ENCODE measurements around the gene TAF1C. TPM values are rescaled to one million over a fixed set of nuclear protein-coding genes. Genes with fewer than 3 reads are reported as not detected.
A peak's percentile ranks its signal among the peaks of the same experiment; 100 is the strongest.

Gene TAF1C
- total RNA-seq, 1 donor = 45.5 TPM

DNA sequence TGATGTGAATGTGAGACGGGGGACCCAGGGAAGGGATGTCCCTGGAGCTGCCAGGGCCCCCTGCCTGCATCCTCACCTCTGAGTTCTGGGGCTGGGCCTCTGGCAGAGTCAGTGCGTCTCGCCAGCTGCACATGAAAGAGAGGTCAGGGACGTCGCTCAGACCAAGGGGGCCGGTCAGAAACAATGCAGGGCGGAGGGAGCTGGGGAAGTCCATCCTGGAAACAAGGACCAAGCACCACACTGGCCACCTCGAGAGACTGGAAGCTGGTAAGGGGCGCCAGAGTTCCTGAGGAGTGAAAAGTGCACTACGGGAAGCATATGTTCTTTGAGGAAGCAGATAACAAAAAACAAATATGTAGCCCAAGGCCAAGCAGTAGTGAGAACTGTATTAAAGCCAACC is 2.1 kb downstream of the TAF1C start:
- no peak for DNase-seq (ENCODE audit: low read depth in 2 of 3, low spot score in 2 of 3)

DNA sequence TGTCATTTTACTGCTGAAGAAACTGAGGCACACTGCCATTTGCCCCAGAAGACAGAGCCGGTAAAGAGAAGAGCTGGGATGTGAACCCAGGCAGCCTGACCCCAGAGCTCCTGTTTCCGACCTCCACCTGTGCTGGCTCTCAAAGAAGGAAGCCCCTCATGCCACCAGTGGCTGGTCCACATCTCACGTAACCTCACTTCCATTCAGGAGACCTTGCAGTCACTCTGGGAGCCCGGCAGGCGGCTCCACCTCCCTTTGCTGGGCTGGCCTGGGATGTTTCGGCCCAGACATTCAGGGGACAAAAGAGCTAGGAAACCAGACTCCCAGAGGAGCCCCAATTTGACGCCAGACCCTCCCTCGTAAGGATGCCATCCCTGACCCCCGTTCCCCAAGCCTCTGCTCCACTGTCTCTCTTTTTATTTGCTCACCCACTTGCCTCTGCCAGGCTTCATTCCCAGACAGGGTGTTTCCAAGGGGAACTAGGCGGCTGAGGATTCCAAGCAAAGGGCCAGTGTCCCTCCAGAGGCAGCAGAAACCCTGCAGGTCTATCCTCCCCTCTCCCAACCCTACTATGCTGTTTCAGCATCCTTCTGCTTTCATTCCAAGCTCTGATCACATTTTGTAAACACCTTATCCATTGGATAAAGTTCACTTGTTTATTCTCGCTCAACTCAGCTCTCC is 2.8 kb downstream of the TAF1C start:
- no peak for DNase-seq (ENCODE audit: low read depth in 2 of 3, low spot score in 2 of 3)

- no peak for DNase-seq (ENCODE audit: low read depth in 2 of 3, low spot score in 2 of 3)
These were observed 3.3 kb downstream of the TAF1C start for GRCh38 chr16:84183572-84183875.

DNA sequence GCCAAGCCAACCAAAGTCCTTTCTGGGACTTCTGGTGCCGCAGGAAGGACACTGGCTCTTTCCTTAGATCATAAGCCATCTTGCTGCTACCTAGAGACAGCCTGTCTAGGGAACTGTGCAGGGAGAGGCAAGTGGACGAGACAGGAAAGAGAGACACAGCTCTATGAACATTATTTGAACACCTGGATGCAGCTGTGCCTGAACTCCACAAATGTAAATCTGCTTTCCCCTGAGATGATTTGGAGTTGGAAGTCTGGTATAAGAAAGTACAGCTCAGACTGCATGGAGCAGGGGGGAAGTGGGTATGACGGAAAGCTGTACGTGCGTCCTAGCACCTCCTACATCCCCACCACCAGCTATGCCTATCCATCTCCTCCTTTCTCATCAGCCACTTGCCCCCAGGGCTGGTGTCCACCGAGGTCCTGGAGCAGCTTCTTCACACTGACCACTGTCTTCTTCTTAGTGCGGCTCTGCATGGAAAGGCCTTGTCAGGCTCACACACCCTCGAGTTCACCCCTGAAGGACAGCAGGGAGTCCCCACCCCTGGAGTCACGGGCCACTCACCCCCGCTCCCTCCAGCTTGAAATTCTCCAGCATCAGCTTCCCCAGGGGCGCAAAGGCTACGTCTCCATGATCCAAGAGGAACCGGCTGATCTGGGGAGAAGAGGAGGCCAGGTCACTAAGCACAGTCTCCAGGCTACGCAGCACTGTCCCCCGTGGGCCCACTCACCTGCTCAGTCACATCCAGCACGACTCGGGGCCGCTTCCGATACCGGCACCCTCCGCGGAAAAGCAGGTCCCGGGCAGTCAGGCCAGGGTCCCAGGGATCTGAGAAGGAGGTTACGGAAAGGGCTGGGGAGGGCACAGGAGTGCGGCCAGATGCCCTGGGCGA is 3.9 kb downstream of the TAF1C start:
- no peak for DNase-seq (ENCODE audit: low read depth in 2 of 3, low spot score in 2 of 3)

DNA sequence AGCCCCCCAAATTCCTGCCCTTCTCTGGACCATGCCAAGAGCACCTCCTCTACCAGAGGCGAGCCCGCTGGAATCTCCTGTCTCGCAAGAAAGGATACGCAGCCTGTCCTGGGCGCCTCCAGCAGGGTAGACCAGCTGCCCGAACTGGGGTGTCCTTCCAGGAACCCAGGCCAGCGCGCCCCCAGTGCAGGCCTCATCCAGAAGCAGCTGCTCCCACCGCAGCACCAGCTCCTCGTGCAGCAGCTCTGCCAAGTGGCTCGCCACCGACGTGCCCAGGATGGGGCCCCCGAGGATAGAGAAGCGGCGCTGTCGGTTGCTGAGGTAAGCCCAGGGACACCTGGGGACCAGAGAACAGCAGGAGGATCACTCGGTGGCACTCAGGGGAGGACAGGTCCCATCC is 4.8 kb downstream of the TAF1C start:
- no peak for DNase-seq (ENCODE audit: low read depth in 2 of 3, low spot score in 2 of 3)

GRCh38 chr16:84181144-84181915 is 5.5 kb downstream of the TAF1C start:
- no peak for DNase-seq (ENCODE audit: low read depth in 2 of 3, low spot score in 2 of 3)

DNA sequence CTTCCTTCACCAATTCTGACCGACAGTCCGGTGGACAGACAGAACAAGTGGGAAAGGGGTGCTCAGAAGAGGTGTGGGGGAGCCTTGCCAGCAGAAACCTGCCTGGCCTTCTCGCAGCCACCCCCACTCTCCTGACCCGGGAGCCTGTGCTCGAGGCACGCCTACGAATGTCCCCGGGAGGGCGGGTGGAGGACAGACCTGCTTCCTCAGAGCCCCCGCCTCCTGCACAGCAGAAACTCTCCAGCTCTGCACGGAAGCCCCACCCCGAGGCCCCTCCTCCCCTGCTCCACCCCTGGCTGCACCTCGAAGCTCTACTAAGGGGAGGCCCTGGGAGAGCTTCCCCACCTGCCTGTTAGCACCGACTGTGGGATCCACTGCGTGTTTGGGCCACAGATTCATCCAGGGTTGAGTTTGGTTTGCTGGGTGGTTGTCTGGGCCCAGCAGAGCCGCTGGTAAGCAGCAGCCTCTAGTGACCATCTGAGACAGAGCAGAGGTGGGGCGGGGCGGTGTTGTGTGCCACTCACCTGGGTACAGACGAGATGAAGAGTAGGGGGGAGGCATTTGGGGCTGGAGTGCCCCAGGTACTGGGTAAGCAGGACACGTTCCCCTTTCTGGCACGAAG is 6.2 kb downstream of the TAF1C start:
- DNase-seq (ENCODE audit: low read depth in 2 of 3, low spot score in 2 of 3) = no peak

GRCh38 chr16:84179612-84180320 is 7.1 kb downstream of the TAF1C start:
- DNase-seq (ENCODE audit: low read depth in 2 of 3, low spot score in 2 of 3) = no peak

- no peak for DNase-seq (ENCODE audit: low read depth in 2 of 3, low spot score in 2 of 3)
These were observed 7.8 kb downstream of the TAF1C start for GRCh38 chr16:84178892-84179611.

DNA sequence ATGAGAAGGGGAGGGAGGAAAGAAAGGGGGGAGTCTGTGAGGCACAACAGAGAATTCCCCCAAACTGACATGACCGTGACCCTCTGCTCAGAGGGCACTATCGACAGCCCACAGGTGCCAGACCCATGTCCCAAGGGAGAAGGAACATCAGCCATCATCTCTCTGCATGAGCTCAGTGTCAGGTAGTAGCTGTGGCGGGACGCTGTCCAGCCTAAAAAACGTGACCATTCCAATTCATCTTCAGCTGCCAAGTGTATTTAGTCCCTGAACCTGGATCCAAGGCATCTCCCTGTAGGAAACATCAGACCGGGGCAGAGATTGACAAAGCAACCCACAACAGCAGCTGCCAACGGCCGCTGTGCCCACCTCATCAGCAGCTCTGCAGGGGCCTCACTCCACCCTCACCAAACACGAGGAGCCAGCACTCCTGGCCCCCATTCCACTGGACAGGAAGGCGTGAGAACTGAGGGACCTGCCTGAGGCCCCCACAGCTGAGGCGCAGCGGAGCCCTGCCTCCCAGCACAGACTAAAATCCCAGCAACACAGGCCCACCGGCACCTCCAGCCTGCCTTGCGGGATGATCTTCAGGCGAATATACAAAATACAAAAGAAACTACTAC is 8.6 kb downstream of the TAF1C start:
- no peak for DNase-seq (ENCODE audit: low read depth in 2 of 3, low spot score in 2 of 3)

DNA sequence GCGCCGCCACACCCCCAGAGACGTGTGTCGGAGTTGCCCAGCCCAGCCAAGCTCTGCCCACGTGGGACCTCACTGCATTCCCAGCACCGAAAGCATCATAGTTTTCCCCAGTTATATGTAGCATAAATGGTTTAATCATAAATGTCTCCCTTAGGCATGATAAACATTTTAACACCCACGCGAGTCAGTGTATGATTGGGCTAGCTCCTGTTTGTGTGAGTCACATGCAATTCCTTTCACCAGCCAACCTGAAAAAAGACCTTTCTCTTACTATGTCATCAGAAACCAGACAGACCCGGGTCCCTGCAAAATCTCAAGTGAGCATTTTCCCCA is 9.2 kb downstream of the TAF1C start:
- DNase-seq (ENCODE audit: low read depth in 2 of 3, low spot score in 2 of 3) = no peak

- no peak for DNase-seq (ENCODE audit: low read depth in 2 of 3, low spot score in 2 of 3)
These were observed 10.4 kb downstream of the TAF1C start for GRCh38 chr16:84176192-84177053.

- peak in 2 of 3 donors; percentile 39 to 50 for DNase-seq (ENCODE audit: low read depth in 2 of 3, low spot score in 2 of 3)
These were observed 11.3 kb downstream of the TAF1C start for GRCh38 chr16:84175350-84176081.

GRCh38 chr16:84174396-84174795 is 12.5 kb downstream of the TAF1C start:
- DNase-seq (ENCODE audit: low read depth in 2 of 3, low spot score in 2 of 3) = no peak

DNA sequence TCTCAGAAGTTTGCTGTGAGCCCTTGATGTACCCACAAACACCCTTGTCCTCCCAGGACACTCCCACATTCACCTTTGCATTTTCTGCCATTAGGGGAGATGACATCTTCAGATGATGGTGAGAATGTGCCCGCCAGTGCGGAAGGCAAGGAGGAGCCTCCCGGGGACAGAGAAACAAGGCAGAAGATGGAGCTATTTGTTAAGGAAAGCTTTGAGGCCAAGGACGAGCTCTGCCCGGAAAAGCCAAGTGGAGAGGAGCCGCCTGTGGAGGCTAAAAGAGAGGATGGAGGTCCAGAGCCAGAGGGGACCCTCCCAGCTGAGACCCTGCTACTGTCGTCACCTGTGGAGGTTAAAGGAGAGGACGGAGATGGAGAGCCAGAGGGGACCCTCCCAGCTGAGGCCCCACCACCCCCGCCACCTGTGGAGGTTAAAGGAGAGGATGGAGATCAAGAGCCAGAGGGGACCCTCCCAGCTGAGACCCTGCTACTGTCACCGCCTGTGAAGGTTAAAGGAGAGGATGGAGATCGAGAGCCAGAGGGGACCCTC is 17.0 kb downstream of the TAF1C start:
- no peak for DNase-seq (ENCODE audit: low read depth in 2 of 3, low spot score in 2 of 3)

- no peak for DNase-seq (ENCODE audit: low read depth in 2 of 3, low spot score in 2 of 3)
These were observed 19.8 kb downstream of the TAF1C start for GRCh38 chr16:84166796-84167695.

GRCh38 chr16:84165746-84166145 is 21.1 kb downstream of the TAF1C start:
- no peak for DNase-seq (ENCODE audit: low read depth in 2 of 3, low spot score in 2 of 3)
